ENCODE data around the gene MAP2K4. TPM values are rescaled to one million over a fixed set of nuclear protein-coding genes. Genes with fewer than 3 reads are reported as not detected.

The MAP2K4 gene
- polyA plus RNA-seq, 2 of the 4 experiments (the other 2 are of a cell fraction) = 28.9 to 47.7 TPM

DNA sequence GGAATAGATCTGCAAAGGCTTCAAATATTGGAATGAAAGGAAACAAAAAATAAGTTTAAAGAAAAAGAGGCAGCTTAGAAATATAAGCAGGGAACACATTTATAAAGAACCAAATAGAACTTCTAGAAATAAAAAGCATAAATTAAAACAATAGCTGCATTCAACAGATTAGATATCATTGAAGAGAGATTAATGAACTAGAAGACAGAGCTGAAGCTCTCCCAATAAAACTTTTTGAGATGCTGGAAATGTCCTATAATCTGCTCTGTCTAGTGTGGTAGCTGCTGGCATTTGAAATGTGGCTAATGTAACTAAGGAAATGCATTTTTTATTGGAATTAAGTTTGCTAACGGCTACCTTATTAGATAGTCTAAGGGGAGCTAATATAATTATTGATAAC lies 115.6 kb downstream of the MAP2K4 start (continued):
- TF ChIP-seq RARB (CRISPR knock-in tag; IDR thresholded peaks at IDR 0.05) (no peak), SREBF2 (IDR thresholded peaks at IDR 0.05) (no peak), RFX5 (IDR thresholded peaks at IDR 0.05) (no peak)

DNA sequence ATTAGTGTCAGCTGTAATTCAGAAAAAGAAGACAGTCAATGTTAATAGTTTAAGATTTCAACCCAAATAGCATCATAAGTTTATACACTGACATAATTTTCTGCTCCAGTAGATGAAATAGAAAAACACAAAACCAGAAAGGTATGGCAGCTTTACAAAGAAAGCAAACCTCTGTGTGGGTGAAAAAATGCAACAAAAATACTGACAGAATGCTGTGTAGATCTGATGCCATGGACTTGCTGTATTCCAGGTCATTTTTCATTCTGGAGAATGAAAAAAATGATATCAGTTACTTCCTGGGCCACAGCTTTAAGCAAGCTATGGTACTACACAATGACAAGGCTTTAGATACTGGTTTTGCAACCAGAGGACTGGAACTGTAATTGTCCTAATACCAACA lies 116.0 kb downstream of the MAP2K4 start:
- Histone ChIP-seq H3K4me2 (no peak overlapping the region), H3K4me1 (no peaks in the 10 kb centered on the region), H3K4me3 (no peak overlapping the region), H3K9me3 (peaks cover 24% of the 10 kb centered on the region; the same call in 2 of the 3 replicates), H3K27ac (no peak overlapping the region)
- FAIRE-seq = no peak
- ATAC-seq = no peak
- TF ChIP-seq, protein P1, sequence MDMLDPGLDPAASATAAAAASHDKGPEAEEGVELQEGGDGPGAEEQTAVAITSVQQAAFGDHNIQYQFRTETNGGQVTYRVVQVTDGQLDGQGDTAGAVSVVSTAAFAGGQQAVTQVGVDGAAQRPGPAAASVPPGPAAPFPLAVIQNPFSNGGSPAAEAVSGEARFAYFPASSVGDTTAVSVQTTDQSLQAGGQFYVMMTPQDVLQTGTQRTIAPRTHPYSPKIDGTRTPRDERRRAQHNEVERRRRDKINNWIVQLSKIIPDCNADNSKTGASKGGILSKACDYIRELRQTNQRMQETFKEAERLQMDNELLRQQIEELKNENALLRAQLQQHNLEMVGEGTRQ (IDR thresholded peaks at IDR 0.05) = no peak
- TF ChIP-seq EP300 (IDR thresholded peaks at IDR 0.05) = no peak
- no peak for DNase-seq (ENCODE audit: low read depth in 1 of 2, low spot score in 1 of 2)
- ChIA-PET POLR2A (no interaction called here), CTCF (no interaction called here)

DNA sequence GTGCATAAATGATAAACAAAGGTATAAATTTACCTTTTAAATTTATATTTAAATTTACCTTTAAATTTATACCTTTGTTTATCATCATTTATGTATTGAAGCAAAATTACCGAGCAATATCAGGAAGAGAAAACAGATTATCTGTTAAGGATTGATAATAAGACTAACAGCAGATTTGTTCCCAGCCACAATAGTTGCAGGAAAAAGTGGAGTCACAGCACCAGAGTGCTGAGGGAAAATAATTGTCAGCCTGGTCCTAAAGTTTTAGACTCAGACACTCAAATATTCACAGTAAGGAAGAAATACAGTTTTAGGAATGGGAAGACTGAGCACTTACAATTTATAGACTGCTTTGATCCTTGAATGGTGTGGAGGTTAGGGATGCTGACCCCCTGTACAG lies 117.2 kb downstream of the MAP2K4 start:
- FAIRE-seq (peak; percentile 32), ATAC-seq (no peak), DNase-seq (ENCODE audit: low read depth in 1 of 2, low spot score in 1 of 2) (no peak)
- TF ChIP-seq, protein P1 (IDR thresholded peaks at IDR 0.05) = no peak
- TF ChIP-seq HOXB13 (CRISPR knock-in tag; IDR thresholded peaks at IDR 0.05; ENCODE audit: low read depth) = no peak
- TF ChIP-seq ZC3H11A (IDR thresholded peaks at IDR 0.05) = no peak
- TF ChIP-seq EHMT2 (IDR thresholded peaks at IDR 0.05; ENCODE audit: low read depth) = no peak
- TF ChIP-seq, protein P2, sequence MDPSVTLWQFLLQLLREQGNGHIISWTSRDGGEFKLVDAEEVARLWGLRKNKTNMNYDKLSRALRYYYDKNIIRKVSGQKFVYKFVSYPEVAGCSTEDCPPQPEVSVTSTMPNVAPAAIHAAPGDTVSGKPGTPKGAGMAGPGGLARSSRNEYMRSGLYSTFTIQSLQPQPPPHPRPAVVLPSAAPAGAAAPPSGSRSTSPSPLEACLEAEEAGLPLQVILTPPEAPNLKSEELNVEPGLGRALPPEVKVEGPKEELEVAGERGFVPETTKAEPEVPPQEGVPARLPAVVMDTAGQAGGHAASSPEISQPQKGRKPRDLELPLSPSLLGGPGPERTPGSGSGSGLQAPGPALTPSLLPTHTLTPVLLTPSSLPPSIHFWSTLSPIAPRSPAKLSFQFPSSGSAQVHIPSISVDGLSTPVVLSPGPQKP (IDR thresholded peaks at IDR 0.05; ENCODE audit: low read depth, low read length) = no peak
- Histone ChIP-seq H3K4me1 (no peaks in the 10 kb centered on the region), H3K4me2 (no peak overlapping the region), H3K4me3 (no peak overlapping the region), H3K9me3 (peaks cover 24% of the 10 kb centered on the region; the same call in 2 of the 3 replicates), H3K27ac (no peak overlapping the region)
- WGBS (ENCODE audit: missing lambda C conversion rate) = 93% methylated on average over 1 of the region's 1 CpG
- ChIA-PET CTCF (no interaction called here), POLR2A (no interaction called here)

DNA sequence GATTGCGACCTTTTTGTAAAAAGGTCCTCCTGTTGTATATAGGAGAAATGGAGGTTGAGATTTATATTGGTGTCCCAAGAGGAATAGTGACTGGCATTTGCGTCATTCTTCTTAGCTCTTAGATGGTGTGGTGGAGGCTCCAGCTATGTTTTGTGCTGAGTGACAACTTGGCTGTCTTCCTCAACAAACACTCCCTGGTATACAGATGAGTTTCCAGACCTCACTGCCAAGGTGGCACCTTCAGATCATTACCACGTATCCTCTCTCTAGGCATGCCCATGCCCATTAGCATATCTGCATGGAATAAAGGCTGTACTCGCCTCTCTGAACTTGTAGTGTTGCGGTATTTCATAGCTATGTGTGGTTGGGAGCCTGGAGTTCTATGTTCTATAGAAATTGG lies 120.0 kb downstream of the MAP2K4 start:
- H3K9me3 ChIP-seq = peaks cover 24% of the 10 kb centered on the region; the same call in 2 of the 3 replicates
- H3K4me3 ChIP-seq = no peak overlapping the region
- DNase-seq (ENCODE audit: low read depth in 1 of 2, low spot score in 1 of 2) = no peak
- ATAC-seq = no peak
- H3K27ac ChIP-seq = no peak overlapping the region
- FAIRE-seq = no peak
- no peak overlapping the region for H3K4me2 ChIP-seq
- TF ChIP-seq ZFP36 (IDR thresholded peaks at IDR 0.05; ENCODE audit: borderline replicate concordance, partially characterized antibody) = no peak
- TF ChIP-seq, protein P3, sequence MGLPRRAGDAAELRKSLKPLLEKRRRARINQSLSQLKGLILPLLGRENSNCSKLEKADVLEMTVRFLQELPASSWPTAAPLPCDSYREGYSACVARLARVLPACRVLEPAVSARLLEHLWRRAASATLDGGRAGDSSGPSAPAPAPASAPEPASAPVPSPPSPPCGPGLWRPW (IDR thresholded peaks at IDR 0.05) = no peak
- no peak for TF ChIP-seq FOXS1 (CRISPR knock-in tag; IDR thresholded peaks at IDR 0.05)
- no peak for TF ChIP-seq CHD4 (IDR thresholded peaks at IDR 0.05; ENCODE audit: borderline replicate concordance)
- TF ChIP-seq EHMT2 (IDR thresholded peaks at IDR 0.05; ENCODE audit: low read depth) = no peak
- TF ChIP-seq ZC3H11A (IDR thresholded peaks at IDR 0.05) = no peak
- no peak for TF ChIP-seq BHLHE40 (IDR thresholded peaks at IDR 0.05; ENCODE audit: low read depth, low read length)
- TF ChIP-seq FOSB (CRISPR knock-in tag; IDR thresholded peaks at IDR 0.05) = no peak
- TF ChIP-seq POLR2A (IDR thresholded peaks at IDR 0.05; ENCODE audit: low read length) = no peak
- TF ChIP-seq, protein P4, sequence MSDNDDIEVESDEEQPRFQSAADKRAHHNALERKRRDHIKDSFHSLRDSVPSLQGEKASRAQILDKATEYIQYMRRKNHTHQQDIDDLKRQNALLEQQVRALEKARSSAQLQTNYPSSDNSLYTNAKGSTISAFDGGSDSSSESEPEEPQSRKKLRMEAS (IDR thresholded peaks at IDR 0.05) = no peak
- no peak for TF ChIP-seq HEYL (CRISPR knock-in tag; IDR thresholded peaks at IDR 0.05)
- TF ChIP-seq, protein P5, sequence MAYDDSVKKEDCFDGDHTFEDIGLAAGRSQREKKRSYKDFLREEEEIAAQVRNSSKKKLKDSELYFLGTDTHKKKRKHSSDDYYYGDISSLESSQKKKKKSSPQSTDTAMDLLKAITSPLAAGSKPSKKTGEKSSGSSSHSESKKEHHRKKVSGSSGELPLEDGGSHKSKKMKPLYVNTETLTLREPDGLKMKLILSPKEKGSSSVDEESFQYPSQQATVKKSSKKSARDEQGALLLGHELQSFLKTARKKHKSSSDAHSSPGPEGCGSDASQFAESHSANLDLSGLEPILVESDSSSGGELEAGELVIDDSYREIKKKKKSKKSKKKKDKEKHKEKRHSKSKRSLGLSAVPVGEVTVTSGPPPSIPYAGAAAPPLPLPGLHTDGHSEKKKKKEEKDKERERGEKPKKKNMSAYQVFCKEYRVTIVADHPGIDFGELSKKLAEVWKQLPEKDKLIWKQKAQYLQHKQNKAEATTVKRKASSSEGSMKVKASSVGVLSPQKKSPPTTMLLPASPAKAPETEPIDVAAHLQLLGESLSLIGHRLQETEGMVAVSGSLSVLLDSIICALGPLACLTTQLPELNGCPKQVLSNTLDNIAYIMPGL (CRISPR knock-in tag; IDR thresholded peaks at IDR 0.05; ENCODE audit: borderline replicate concordance) = no peak
- TF ChIP-seq NPAS2 (CRISPR knock-in tag; IDR thresholded peaks at IDR 0.05; ENCODE audit: borderline replicate concordance) = no peak
- TF ChIP-seq, protein P6, sequence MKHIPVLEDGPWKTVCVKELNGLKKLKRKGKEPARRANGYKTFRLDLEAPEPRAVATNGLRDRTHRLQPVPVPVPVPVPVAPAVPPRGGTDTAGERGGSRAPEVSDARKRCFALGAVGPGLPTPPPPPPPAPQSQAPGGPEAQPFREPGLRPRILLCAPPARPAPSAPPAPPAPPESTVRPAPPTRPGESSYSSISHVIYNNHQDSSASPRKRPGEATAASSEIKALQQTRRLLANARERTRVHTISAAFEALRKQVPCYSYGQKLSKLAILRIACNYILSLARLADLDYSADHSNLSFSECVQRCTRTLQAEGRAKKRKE (CRISPR knock-in tag; IDR thresholded peaks at IDR 0.05; ENCODE audit: low read depth) = no peak
- TF ChIP-seq SMC3 (IDR thresholded peaks at IDR 0.05) = no peak
- no peak for TF ChIP-seq HOXB5 (CRISPR knock-in tag; IDR thresholded peaks at IDR 0.05)
- TF ChIP-seq, protein P7, sequence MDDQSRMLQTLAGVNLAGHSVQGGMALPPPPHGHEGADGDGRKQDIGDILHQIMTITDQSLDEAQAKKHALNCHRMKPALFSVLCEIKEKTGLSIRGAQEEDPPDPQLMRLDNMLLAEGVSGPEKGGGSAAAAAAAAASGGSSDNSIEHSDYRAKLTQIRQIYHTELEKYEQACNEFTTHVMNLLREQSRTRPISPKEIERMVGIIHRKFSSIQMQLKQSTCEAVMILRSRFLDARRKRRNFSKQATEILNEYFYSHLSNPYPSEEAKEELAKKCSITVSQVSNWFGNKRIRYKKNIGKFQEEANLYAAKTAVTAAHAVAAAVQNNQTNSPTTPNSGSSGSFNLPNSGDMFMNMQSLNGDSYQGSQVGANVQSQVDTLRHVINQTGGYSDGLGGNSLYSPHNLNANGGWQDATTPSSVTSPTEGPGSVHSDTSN (IDR thresholded peaks at IDR 0.05) = no peak
- no peak for TF ChIP-seq KDM1A (IDR thresholded peaks at IDR 0.05; ENCODE audit: low read depth)
- TF ChIP-seq HOXB13 (CRISPR knock-in tag; IDR thresholded peaks at IDR 0.05; ENCODE audit: low read depth) = no peak
- POLR2A ChIA-PET = no interaction called here
- WGBS (ENCODE audit: missing lambda C conversion rate) = 93% methylated on average over 5 of the region's 5 CpGs
- CTCF ChIA-PET = interaction anchor here (1.2 kb wide), 1 partner anchor 864 kb away, joined by 3 read pairs; no protein-coding TSS in a partner anchor
- no peaks in the 10 kb centered on the region for H3K4me1 ChIP-seq

Data from A549 (cell line).